Immature natural killer cell (primary cell): Measurements from ENCODE around the gene FMN1. TPM values are rescaled to one million over a fixed set of nuclear protein-coding genes. Genes with fewer than 3 reads are reported as not detected.

Source experiments
- DNase-seq, 3 donors: peaks; one replicate each; pipeline ENCODE4 v3.0.0; 2022; ENCODE audit warnings: mixed read lengths in 1 of 3
- H3K27ac Mint-ChIP-seq, 6 donors: one replicate each; pipeline ENCODE4 v1.8.0; 2020; ENCODE audit warnings: mixed read lengths in 6 of 6, mild to moderate bottlenecking in 5 of 6, inconsistent platforms in 4 of 6, moderate library complexity in 3 of 6
- H3K27me3 Mint-ChIP-seq, 3 donors: one replicate each; pipeline ENCODE4 v1.8.0; 2020 to 2021; ENCODE audit warnings: low read depth in 3 of 3, mild to moderate bottlenecking in 3 of 3, mixed read lengths in 3 of 3, moderate library complexity in 3 of 3, inconsistent platforms in 1 of 3
- H3K36me3 Mint-ChIP-seq, 3 donors: one replicate each; pipeline ENCODE4 v1.8.0; 2020; ENCODE audit warnings: mixed read lengths in 3 of 3, inconsistent platforms in 2 of 3, mild to moderate bottlenecking in 2 of 3
- H3K4me1 Mint-ChIP-seq, 2 donors: one replicate each; pipeline ENCODE4 v1.8.0; 2020; ENCODE audit warnings: inconsistent platforms in 2 of 2, mild to moderate bottlenecking in 2 of 2, mixed read lengths in 2 of 2, moderate library complexity in 1 of 2
- H3K4me3 Mint-ChIP-seq, 5 donors: one replicate each; pipeline ENCODE4 v1.8.0; 2020; ENCODE audit warnings: mild to moderate bottlenecking in 5 of 5, mixed read lengths in 5 of 5, inconsistent platforms in 3 of 5, moderate library complexity in 3 of 5
- H3K9me3 Mint-ChIP-seq, 6 donors: one replicate each; pipeline ENCODE4 v1.8.0; 2020; ENCODE audit warnings: mild to moderate bottlenecking in 6 of 6, mixed read lengths in 6 of 6, inconsistent platforms in 4 of 6, moderate library complexity in 3 of 6
- polyA plus RNA-seq, 3 donors: library from polyadenylated mRNA; unstranded; fragments of 300-500 nt; fragmentation: Illumina TruSeq; gene quantifications; one replicate each; pipeline ENCODE4 v1.2.3, GENCODE V29; 2021

Gene FMN1, protein sequence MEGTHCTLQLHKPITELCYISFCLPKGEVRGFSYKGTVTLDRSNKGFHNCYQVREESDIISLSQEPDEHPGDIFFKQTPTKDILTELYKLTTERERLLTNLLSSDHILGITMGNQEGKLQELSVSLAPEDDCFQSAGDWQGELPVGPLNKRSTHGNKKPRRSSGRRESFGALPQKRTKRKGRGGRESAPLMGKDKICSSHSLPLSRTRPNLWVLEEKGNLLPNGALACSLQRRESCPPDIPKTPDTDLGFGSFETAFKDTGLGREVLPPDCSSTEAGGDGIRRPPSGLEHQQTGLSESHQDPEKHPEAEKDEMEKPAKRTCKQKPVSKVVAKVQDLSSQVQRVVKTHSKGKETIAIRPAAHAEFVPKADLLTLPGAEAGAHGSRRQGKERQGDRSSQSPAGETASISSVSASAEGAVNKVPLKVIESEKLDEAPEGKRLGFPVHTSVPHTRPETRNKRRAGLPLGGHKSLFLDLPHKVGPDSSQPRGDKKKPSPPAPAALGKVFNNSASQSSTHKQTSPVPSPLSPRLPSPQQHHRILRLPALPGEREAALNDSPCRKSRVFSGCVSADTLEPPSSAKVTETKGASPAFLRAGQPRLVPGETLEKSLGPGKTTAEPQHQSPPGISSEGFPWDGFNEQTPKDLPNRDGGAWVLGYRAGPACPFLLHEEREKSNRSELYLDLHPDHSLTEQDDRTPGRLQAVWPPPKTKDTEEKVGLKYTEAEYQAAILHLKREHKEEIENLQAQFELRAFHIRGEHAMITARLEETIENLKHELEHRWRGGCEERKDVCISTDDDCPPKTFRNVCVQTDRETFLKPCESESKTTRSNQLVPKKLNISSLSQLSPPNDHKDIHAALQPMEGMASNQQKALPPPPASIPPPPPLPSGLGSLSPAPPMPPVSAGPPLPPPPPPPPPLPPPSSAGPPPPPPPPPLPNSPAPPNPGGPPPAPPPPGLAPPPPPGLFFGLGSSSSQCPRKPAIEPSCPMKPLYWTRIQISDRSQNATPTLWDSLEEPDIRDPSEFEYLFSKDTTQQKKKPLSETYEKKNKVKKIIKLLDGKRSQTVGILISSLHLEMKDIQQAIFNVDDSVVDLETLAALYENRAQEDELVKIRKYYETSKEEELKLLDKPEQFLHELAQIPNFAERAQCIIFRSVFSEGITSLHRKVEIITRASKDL (N-terminal part only)
- polyA plus RNA-seq, result not detected

- Mint-ChIP-seq H3K27ac (peak within 1 kb of the TSS in 4 of 6 donors; percentile 42 to 75 (median 67)), H3K27me3 (peaks cover 7 to 14% (median 8%) of the 10 kb centered on the region in 3 donors), H3K9me3 (no peaks in the 10 kb centered on the region), H3K4me3 (peak within 1 kb of the TSS; percentile 78 to 83 (median 79)), H3K4me1 (peaks cover 16 to 20% of the 10 kb centered on the region in 2 donors), H3K36me3 (no peaks in the 10 kb centered on the region)
- peak; percentile 80 to 89 (median 89) for DNase-seq
These were observed at the start of gene FMN1 for GRCh38 chr15:33194704-33195670. Gene FMN1, minus strand, starts transcription at chr15:33194714. Its CDS starts 39,800 bp downstream, at chr15:33154914.

DNA sequence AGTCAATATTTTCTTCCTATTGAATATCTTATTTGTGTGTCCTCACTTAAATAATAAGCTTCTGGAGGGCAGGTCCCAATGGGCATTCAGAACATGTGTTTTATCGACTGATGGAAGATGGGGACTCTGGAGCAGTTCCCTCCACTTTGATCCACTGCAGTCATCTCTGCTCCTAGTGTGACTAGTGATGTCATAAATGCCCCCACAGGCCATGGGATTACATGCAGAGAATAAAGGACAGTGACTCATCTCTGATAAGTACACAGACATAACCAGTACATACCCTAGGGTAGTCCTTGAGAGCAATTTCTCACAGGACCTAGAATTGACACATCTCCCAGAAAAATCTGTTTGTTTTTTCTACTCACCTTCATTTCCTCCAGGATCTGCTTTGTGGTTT lies 49.4 kb upstream of the FMN1 start:
- no peak for DNase-seq
- Mint-ChIP-seq H3K27me3 (peaks cover 2 to 7% (median 6%) of the 10 kb centered on the region in 3 donors), H3K9me3 (no peaks in the 10 kb centered on the region), H3K36me3 (no peaks in the 10 kb centered on the region), H3K4me1 (no peaks in the 10 kb centered on the region), H3K4me3 (no peak overlapping the region), H3K27ac (no peak overlapping the region)

DNA sequence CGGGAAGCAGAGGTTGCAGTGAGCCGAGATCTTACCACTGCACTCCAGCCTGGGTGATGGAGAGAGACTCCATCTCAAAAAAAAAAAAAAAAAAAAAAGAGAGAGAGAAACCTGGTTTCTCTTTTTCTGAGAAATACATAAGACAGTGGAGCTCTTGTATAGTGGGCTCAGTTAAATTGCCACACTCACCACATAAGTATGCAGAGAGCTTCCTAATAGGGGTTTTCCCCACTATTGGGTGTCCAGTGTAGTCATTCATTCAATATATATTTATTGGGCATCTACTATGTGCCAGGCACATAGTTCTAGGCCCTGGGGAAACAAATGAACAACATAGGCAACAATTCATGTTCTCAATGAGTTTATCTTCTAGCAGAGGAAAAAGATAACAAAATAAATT lies 48.9 kb upstream of the FMN1 start:
- Mint-ChIP-seq H3K27ac (no peak overlapping the region), H3K36me3 (no peaks in the 10 kb centered on the region), H3K27me3 (peaks cover 2 to 8% (median 6%) of the 10 kb centered on the region in 3 donors), H3K4me3 (no peak overlapping the region), H3K4me1 (no peaks in the 10 kb centered on the region), H3K9me3 (no peaks in the 10 kb centered on the region)
- DNase-seq, result no peak

- H3K9me3 Mint-ChIP-seq, result no peaks in the 10 kb centered on the region
- H3K27ac Mint-ChIP-seq, result no peak overlapping the region
- no peaks in the 10 kb centered on the region for H3K4me1 Mint-ChIP-seq
- H3K4me3 Mint-ChIP-seq, result no peak overlapping the region
- H3K27me3 Mint-ChIP-seq, result peaks cover 2 to 8% (median 6%) of the 10 kb centered on the region in 3 donors
- DNase-seq, result no peak
- H3K36me3 Mint-ChIP-seq, result no peaks in the 10 kb centered on the region
These were observed 48.2 kb upstream of the FMN1 start for GRCh38 chr15:33242669-33243191.

- Mint-ChIP-seq H3K4me1 (no peaks in the 10 kb centered on the region), H3K4me3 (no peak overlapping the region), H3K27me3 (peaks cover 2 to 8% (median 7%) of the 10 kb centered on the region in 3 donors), H3K36me3 (no peaks in the 10 kb centered on the region), H3K27ac (no peak overlapping the region), H3K9me3 (no peaks in the 10 kb centered on the region)
- no peak for DNase-seq
These were observed 47.7 kb upstream of the FMN1 start for GRCh38 chr15:33242165-33242564.

DNA sequence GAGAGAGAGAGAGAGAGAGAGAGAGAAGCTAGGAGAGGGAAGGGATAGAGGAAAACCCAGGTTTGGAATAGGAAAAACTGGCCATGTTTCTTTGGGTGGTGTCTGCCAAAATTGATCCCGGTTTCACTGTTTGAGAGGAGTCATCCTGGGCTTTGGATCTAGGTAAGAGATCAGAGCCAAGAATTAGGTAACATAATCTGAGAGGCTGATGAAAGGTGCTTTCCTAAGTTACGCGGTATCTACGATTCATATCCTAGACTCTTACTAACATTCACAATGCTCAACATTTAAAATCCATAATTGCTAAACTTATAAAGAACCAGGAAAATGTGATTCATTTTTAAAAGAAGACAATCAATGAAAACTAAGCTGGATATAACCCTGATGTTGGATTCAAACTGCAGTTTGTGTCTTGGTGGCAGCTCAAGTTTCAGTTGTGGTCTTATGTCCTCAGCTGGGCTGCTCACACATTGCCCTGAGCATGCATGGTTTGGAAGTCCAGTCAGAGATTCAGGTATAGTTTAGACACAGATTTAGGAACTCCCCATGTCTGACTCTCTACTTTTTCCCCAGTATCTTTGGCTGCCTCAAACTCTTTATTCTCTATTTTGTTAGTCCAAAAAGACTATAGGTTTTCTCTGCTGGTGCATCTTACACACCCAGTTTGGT lies 42.5 kb upstream of the FMN1 start:
- no peak overlapping the region for H3K4me3 Mint-ChIP-seq
- H3K36me3 Mint-ChIP-seq, result no peaks in the 10 kb centered on the region
- H3K9me3 Mint-ChIP-seq, result no peaks in the 10 kb centered on the region
- DNase-seq, result no peak
- no peak overlapping the region for H3K27ac Mint-ChIP-seq
- H3K4me1 Mint-ChIP-seq, result no peaks in the 10 kb centered on the region
- H3K27me3 Mint-ChIP-seq, result peaks cover 0 to 9% (median 4%) of the 10 kb centered on the region in 3 donors

- Mint-ChIP-seq H3K4me1 (no peaks in the 10 kb centered on the region), H3K4me3 (no peak overlapping the region), H3K36me3 (no peaks in the 10 kb centered on the region), H3K27me3 (peaks cover 0 to 9% (median 1%) of the 10 kb centered on the region in 3 donors), H3K9me3 (no peaks in the 10 kb centered on the region), H3K27ac (no peak overlapping the region)
- DNase-seq, result no peak
These were observed 39.5 kb upstream of the FMN1 start for GRCh38 chr15:33234020-33234461.

DNA sequence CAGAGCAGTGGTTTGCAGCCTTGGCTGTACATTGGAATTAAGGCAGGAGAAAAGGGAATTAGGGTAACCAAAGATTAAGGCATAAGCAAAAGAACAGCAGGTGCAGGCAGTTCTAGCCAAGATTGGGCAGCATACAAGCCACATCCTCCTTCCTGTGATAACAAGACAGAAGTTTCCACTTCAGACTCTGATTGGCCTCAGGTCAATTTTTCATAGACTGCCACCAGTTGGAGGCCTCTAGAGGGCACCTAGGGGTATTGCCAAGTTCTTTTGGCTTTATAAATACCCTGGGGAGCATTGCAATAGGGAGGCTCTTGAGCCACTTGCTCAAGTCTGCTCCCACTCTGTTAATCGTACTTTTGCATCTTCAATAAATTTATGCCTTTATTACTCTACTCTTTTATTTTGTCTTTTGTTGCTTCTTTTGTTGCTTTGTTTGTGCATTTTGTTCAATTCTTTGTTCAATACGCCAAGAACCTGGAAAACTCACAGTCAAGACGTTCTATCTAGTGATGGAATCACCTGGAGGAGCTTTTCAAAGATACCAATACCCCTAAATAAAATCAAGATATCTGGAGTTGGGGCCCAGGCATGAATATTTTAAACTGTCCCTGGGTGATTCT lies 32.2 kb upstream of the FMN1 start:
- Mint-ChIP-seq H3K9me3 (no peaks in the 10 kb centered on the region), H3K4me3 (peak overlapping the region in 1 of 5 donors; percentile 34), H3K36me3 (no peaks in the 10 kb centered on the region), H3K4me1 (peaks cover 15 to 25% of the 10 kb centered on the region in 2 donors), H3K27ac (peak overlapping the region in 4 of 6 donors; percentile 17 to 71 (median 55)), H3K27me3 (peaks cover 3 to 5% (median 3%) of the 10 kb centered on the region in 3 donors)
- DNase-seq, result peak; percentile 1 to 78 (median 71)

DNA sequence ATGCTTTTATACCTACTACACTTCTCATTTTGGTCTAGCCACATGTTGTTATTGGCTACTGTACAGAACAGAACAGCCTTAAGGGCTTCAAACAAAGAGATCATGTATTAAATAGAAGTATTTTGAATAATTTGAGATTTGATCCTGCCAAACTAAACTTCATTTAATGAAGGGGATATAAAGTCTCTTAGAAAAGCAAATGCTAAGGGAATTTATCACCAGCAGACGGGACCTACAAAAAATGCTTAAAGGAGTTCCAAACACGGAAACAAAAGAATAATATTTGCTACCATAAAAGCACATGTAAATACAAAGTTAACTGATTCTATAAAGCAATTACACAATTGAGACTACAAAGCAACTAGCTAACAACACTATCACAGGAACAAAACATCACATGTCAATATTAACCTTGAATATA lies 23.6 kb upstream of the FMN1 start:
- no peak overlapping the region for H3K27ac Mint-ChIP-seq
- no peak for DNase-seq
- no peaks in the 10 kb centered on the region for H3K9me3 Mint-ChIP-seq
- H3K4me3 Mint-ChIP-seq, result no peak overlapping the region
- no peaks in the 10 kb centered on the region for H3K4me1 Mint-ChIP-seq
- peaks cover 4 to 8% (median 5%) of the 10 kb centered on the region in 3 donors for H3K27me3 Mint-ChIP-seq
- no peaks in the 10 kb centered on the region for H3K36me3 Mint-ChIP-seq

GRCh38 chr15:33215941-33216872 lies 21.7 kb upstream of the FMN1 start:
- Mint-ChIP-seq H3K36me3 (no peaks in the 10 kb centered on the region), H3K9me3 (no peaks in the 10 kb centered on the region), H3K4me1 (no peaks in the 10 kb centered on the region), H3K27ac (no peak overlapping the region), H3K4me3 (no peak overlapping the region), H3K27me3 (peaks cover 3 to 6% (median 5%) of the 10 kb centered on the region in 3 donors)
- DNase-seq, result peak in 1 of 3 donors; percentile 7
